Measurements from ENCODE around the gene PCED1B.

DNA sequence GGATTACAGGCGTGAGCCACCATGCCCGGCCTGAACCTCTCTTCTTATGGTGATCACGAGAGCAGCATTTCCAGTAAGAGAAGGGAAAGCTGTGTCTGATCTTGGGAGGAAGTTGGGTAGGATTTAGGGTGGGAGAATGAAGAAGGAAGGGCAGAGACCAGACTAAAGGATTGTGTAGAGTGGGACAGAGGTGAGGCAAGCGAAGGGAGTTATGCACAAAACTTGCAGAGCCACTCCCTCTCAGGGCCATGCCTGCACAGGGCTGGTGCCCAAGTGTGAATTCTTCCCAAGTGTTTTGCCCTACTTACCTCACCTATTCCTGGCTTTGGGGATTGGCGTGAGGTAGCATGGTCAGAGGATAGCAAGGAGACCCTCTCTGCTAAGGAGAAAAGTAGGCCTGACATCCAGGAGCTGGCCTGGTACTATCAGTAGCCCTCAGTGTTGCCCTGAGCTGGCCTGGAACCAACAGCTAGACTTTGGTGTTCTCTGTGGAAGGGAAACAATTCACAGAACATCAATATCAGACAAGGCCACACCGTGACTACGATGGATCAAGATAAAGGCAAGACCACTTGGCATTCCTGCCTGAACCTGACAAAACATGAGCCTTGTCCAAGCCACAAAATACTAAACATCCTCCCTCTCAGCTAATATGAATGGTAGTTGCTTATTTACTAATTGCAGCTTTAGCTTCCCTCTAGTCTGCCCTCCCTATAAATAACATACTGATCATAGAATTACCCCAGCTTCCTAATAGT lies 201.3 kb downstream of the PCED1B start:
- no peak for TF ChIP-seq POLR2A (IDR thresholded peaks at IDR 0.05)
- TF ChIP-seq, protein P1, sequence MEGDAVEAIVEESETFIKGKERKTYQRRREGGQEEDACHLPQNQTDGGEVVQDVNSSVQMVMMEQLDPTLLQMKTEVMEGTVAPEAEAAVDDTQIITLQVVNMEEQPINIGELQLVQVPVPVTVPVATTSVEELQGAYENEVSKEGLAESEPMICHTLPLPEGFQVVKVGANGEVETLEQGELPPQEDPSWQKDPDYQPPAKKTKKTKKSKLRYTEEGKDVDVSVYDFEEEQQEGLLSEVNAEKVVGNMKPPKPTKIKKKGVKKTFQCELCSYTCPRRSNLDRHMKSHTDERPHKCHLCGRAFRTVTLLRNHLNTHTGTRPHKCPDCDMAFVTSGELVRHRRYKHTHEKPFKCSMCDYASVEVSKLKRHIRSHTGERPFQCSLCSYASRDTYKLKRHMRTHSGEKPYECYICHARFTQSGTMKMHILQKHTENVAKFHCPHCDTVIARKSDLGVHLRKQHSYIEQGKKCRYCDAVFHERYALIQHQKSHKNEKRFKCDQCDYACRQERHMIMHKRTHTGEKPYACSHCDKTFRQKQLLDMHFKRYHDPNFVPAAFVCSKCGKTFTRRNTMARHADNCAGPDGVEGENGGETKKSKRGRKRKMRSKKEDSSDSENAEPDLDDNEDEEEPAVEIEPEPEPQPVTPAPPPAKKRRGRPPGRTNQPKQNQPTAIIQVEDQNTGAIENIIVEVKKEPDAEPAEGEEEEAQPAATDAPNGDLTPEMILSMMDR (IDR thresholded peaks at IDR 0.05) = no peak

Measured in testis (tissue), 2 donors.